ENCODE data around the gene LPIN2.

DNA sequence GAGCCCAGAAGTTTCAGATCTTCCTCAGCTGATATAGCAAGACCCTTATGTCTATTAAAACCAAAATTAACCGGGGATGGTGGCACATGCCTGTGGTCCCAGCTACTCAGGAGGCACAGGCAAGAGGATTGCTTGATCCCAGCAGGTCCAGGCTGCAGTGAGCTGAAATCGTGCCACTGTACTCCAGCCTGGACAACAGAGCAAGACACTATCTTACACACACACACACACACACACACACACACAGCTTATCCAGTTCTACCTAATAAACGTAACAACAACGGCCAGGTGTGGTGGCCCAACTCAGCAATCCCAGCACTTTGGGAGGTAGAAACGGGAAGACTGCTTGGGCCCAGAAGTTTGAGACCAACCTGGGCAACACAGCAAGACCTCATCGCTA, 7.5 kb downstream of the LPIN2 start:
- TF ChIP-seq, protein P1, sequence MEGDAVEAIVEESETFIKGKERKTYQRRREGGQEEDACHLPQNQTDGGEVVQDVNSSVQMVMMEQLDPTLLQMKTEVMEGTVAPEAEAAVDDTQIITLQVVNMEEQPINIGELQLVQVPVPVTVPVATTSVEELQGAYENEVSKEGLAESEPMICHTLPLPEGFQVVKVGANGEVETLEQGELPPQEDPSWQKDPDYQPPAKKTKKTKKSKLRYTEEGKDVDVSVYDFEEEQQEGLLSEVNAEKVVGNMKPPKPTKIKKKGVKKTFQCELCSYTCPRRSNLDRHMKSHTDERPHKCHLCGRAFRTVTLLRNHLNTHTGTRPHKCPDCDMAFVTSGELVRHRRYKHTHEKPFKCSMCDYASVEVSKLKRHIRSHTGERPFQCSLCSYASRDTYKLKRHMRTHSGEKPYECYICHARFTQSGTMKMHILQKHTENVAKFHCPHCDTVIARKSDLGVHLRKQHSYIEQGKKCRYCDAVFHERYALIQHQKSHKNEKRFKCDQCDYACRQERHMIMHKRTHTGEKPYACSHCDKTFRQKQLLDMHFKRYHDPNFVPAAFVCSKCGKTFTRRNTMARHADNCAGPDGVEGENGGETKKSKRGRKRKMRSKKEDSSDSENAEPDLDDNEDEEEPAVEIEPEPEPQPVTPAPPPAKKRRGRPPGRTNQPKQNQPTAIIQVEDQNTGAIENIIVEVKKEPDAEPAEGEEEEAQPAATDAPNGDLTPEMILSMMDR (IDR thresholded peaks at IDR 0.05): no peak
- TF ChIP-seq POLR2A (IDR thresholded peaks at IDR 0.05): no peak

All from lower leg skin (tissue), 3 donors.